Hepatocyte (in vitro differentiated cells): ENCODE results near the gene C9orf152. TPM values are rescaled to one million over a fixed set of nuclear protein-coding genes. Genes with fewer than 3 reads are reported as not detected.

Experiments used
- DNase-seq: peaks from one replicate; pipeline ENCODE4 v3.0.0-alpha.2; 2016; ENCODE audit warnings: low spot score
- H2AFZ ChIP-seq: fragments of 200-600 bp; sonication (generic); 2 replicates; pipeline ENCODE4 v1.6.0; 2016; ENCODE audit warnings: antibody characterized with exemption, mild to moderate bottlenecking
- H3K27ac ChIP-seq: fragments of 200-600 bp; sonication (generic); 2 replicates; pipeline ENCODE4 v1.5.1; 2016; ENCODE audit warnings: mild to moderate bottlenecking
- H3K27me3 ChIP-seq: fragments of 200-600 bp; sonication (generic); 2 replicates; pipeline ENCODE4 v1.6.1; 2016
- H3K36me3 ChIP-seq: fragments of 200-600 bp; sonication (generic); replicated peaks from 2 replicates; pipeline ENCODE4 v1.5.1; 2016; ENCODE audit warnings: low read depth; ENCODE audit not compliant: insufficient read depth
- H3K4me1 ChIP-seq: fragments of 200-600 bp; sonication (generic); 2 replicates; pipeline ENCODE4 v1.5.1; 2016; ENCODE audit warnings: mild to moderate bottlenecking, moderate library complexity; ENCODE audit not compliant: insufficient read depth
- H3K4me2 ChIP-seq: fragments of 200-600 bp; sonication (generic); 2 replicates; pipeline ENCODE4 v1.6.0; 2016
- H3K4me3 ChIP-seq: fragments of 200-600 bp; sonication (generic); 2 replicates; pipeline ENCODE4 v1.5.1; 2016; ENCODE audit warnings: mild to moderate bottlenecking
- H3K79me2 ChIP-seq: fragments of 200-600 bp; sonication (generic); 2 replicates; pipeline ENCODE4 v1.6.0; 2017; ENCODE audit warnings: mild to moderate bottlenecking
- H3K9me2 ChIP-seq: fragments of 200-600 bp; sonication (generic); replicated peaks from 2 replicates; pipeline ENCODE4 v1.6.0; 2017; ENCODE audit warnings: mild to moderate bottlenecking; ENCODE audit not compliant: insufficient read depth
- H3K9me3 ChIP-seq: fragments of 200-600 bp; sonication (generic); 2 replicates; pipeline ENCODE4 v1.5.1; 2016; ENCODE audit warnings: low read depth, mild to moderate bottlenecking
- H4K20me1 ChIP-seq: fragments of 200-600 bp; sonication (generic); 2 replicates; pipeline ENCODE4 v1.6.0; 2016; ENCODE audit warnings: mild to moderate bottlenecking; ENCODE audit not compliant: insufficient read depth, poor library complexity, severe bottlenecking
- EZH2 ChIP-seq: fragments of 200-600 bp; sonication (generic); IDR thresholded peaks from 2 replicates; pipeline ENCODE4 v1.6.1; 2016; ENCODE audit warnings: antibody characterized with exemption, mild to moderate bottlenecking, borderline replicate concordance
- EZH2phosphoT487 ChIP-seq: fragments of 200-600 bp; sonication (generic); IDR thresholded peaks from one replicate; pipeline ENCODE4 v1.6.1; 2018; ENCODE audit warnings: antibody characterized with exemption, mild to moderate bottlenecking, low read depth, moderate library complexity; ENCODE audit not compliant: unreplicated experiment, severe bottlenecking
- WGBS: methylation state at CpG from one replicate; pipeline ENCODE4 v1.1.6; 2016; ENCODE audit warnings: low lambda C conversion rate; ENCODE audit errors: missing lambda C conversion rate; 5-methylcytosine and 5-hydroxymethylcytosine counted together
- polyA plus RNA-seq: library from polyadenylated mRNA; unstranded; fragments of >200 nt; fragmentation: Nextera tagmentation; extraction: Ambion mirVana; gene quantifications from 2 replicates; pipeline ENCODE4 v1.2.1, GENCODE V29; 2016
- total RNA-seq: library from RNA; depleted of rRNA; stranded (reverse); fragments of >200 nt; gene quantifications from 2 replicates; pipeline ENCODE4 v1.2.3, GENCODE V29; 2014
- TF ChIP-seq, protein P1 (sequence below): fragments of 200-600 bp; sonication (generic); IDR thresholded peaks from 2 replicates; pipeline ENCODE4 v1.5.1; 2016; ENCODE audit warnings: antibody characterized with exemption, mild to moderate bottlenecking; ENCODE audit not compliant: poor library complexity

Gene C9orf152
- total and polyA plus RNA-seq, 2 experiments from 2014 or later = 0.68 to 1.2 TPM

DNA sequence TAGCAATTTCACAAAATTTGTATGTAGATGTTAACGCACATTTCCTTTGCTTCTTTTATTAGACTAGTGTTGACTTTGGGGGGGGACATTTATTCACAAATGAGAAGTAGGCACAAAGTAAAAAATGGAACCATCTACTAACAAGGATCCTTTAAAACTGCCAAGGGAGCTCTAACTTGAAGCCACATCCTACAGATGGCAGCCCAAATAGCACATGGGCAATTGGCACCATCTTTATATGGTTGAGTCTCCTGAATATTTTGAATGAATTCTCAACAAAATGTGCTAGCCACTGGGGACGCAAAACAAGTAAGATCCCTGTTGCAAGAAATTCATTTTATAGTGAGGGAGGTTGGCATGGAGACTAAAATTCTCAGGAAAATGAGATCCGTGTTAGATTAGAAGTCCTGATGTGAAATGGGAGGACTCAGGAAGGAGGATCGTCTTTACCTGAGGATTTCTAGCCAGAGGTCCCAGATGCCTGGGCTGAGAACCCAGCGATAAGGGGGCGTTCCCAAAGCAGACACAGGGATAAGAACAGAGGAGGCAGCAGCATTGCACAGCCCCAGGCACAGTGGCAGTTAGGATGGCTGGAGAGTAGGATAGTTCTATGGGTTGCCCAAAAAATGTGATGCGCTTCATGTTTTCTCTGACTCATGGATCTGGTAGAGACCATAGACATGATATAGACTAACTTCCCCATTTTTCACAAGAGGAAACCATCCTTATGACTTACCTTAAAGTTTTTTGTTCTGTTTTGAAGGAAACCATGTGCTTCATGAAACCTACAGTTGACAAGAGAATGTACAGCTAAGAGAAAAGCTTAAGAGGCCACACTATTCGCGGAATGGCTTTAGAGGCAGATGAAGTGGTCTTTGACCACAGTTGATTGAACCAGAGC, 37.4 kb downstream of the C9orf152 start:
- H4K20me1 ChIP-seq = no peaks in the 10 kb centered on the region
- H3K4me1 ChIP-seq = no peaks in the 10 kb centered on the region
- no peaks in the 10 kb centered on the region for H3K36me3 ChIP-seq
- H3K27ac ChIP-seq = no peak overlapping the region
- no peaks in the 10 kb centered on the region for H3K9me2 ChIP-seq
- no peak for DNase-seq
- WGBS = 87% methylated on average over 9 of the region's 9 CpGs
- H3K79me2 ChIP-seq = peaks cover 2% of the 10 kb centered on the region
- no peak overlapping the region for H3K4me3 ChIP-seq
- TF ChIP-seq EZH2 = no peak
- TF ChIP-seq, protein P1, sequence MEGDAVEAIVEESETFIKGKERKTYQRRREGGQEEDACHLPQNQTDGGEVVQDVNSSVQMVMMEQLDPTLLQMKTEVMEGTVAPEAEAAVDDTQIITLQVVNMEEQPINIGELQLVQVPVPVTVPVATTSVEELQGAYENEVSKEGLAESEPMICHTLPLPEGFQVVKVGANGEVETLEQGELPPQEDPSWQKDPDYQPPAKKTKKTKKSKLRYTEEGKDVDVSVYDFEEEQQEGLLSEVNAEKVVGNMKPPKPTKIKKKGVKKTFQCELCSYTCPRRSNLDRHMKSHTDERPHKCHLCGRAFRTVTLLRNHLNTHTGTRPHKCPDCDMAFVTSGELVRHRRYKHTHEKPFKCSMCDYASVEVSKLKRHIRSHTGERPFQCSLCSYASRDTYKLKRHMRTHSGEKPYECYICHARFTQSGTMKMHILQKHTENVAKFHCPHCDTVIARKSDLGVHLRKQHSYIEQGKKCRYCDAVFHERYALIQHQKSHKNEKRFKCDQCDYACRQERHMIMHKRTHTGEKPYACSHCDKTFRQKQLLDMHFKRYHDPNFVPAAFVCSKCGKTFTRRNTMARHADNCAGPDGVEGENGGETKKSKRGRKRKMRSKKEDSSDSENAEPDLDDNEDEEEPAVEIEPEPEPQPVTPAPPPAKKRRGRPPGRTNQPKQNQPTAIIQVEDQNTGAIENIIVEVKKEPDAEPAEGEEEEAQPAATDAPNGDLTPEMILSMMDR = no peak
- no peak for TF ChIP-seq EZH2phosphoT487
- H3K27me3 ChIP-seq = no peaks in the 10 kb centered on the region
- no peak overlapping the region for H2AFZ ChIP-seq
- no peak overlapping the region for H3K4me2 ChIP-seq
- H3K9me3 ChIP-seq = no peaks in the 10 kb centered on the region

DNA sequence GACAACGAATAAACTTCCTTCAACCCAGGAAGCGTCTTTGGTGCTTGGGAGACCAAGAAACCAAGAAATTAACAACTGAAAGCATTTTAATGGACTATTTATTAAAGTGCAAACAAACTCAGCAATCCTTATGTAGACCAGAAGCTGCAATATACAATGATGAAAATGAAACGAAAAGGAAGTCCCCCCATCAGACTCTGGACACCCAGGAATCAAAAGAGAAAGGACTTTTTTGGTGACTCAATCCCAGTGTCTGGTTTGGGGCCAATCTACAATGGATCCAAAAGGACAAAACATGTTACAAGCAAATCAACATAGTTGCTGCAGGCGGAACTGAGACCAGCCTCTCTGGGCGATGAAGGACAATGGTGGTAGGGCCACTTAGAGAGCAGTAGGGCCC, 39.5 kb downstream of the C9orf152 start:
- H3K4me1 ChIP-seq = no peaks in the 10 kb centered on the region
- 95% methylated on average over 5 of the region's 5 CpGs for WGBS
- TF ChIP-seq, protein P1 = no peak
- TF ChIP-seq EZH2 = no peak
- no peak for TF ChIP-seq EZH2phosphoT487
- H3K9me3 ChIP-seq = no peaks in the 10 kb centered on the region
- no peaks in the 10 kb centered on the region for H3K9me2 ChIP-seq
- no peak overlapping the region for H3K4me2 ChIP-seq
- H3K27ac ChIP-seq = no peak overlapping the region
- no peaks in the 10 kb centered on the region for H3K36me3 ChIP-seq
- peaks cover 6% of the 10 kb centered on the region for H4K20me1 ChIP-seq
- no peaks in the 10 kb centered on the region for H3K27me3 ChIP-seq
- H3K4me3 ChIP-seq = no peak overlapping the region
- no peak for DNase-seq
- no peak overlapping the region for H2AFZ ChIP-seq
- H3K79me2 ChIP-seq = peaks cover 12% of the 10 kb centered on the region

DNA sequence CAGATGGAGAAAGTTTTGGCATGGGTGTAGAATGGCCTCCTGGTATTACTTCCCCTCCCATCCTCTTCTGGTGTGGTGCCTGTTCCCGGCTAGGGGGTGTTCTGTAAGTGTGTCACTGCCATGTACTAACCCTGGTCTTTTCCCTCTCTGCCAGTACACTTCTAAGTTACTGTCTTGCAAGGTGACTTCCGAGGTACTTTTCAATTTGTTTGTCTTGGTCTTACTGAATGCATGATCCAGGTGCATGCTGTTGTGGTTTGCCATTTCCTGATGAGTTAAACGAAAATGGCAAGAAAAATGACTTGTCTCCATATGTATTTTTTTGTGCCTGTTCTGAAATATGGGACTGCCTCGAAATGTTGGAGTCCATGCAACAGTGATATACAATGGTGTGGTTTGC, 46.0 kb downstream of the C9orf152 start:
- peaks cover 25% of the 10 kb centered on the region for H4K20me1 ChIP-seq
- no peak for DNase-seq
- no peak overlapping the region for H3K4me2 ChIP-seq
- peaks cover 49% of the 10 kb centered on the region for H3K79me2 ChIP-seq
- no peaks in the 10 kb centered on the region for H3K9me3 ChIP-seq
- WGBS = 94% methylated on average over 4 of the region's 4 CpGs
- no peaks in the 10 kb centered on the region for H3K9me2 ChIP-seq
- H2AFZ ChIP-seq = no peak overlapping the region
- H3K4me1 ChIP-seq = peaks cover 4% of the 10 kb centered on the region
- H3K27me3 ChIP-seq = no peaks in the 10 kb centered on the region
- H3K27ac ChIP-seq = no peak overlapping the region
- TF ChIP-seq, protein P1 = no peak
- TF ChIP-seq EZH2phosphoT487 (no peak), EZH2 (no peak)
- H3K4me3 ChIP-seq = no peak overlapping the region
- H3K36me3 ChIP-seq = no peaks in the 10 kb centered on the region
